Stomach (tissue), 4 donors: ENCODE data around the gene TMEM231.
"Not testable (repeated sequence)": the region's sequence is repeated elsewhere in the genome, so short reads cannot be mapped to it uniquely, and the experiment has no call there.

Experiments used
- EP300 ChIP-seq: sonication (generic); formaldehyde crosslinking; IDR thresholded peaks from one replicate; pipeline ENCODE4 v1.6.1; 2017; ENCODE audit warnings: antibody characterized with exemption
- POLR2A ChIP-seq, 4 donors: fragments of 450-650 bp; IDR thresholded peaks; one replicate each; pipeline ENCODE4 v1.6.1; 2016; ENCODE audit warnings: antibody characterized with exemption in 4 of 4, control low read depth in 2 of 4, mild to moderate bottlenecking in 1 of 4, moderate library complexity in 1 of 4
- POLR2AphosphoS5 ChIP-seq, 3 donors: sonication (generic); formaldehyde crosslinking; IDR thresholded peaks; one replicate each; pipeline ENCODE4 v1.6.1; 2016; ENCODE audit warnings: antibody characterized with exemption in 3 of 3
- TF ChIP-seq, protein P1 (sequence below), 7 experiments: fragments of 450-650 bp in 4 of 7; fragments of 200-600 bp in 3 of 7; sonication (generic) in 3 of 7; IDR thresholded peaks; one replicate each; pipeline ENCODE4 v1.5.1; 2016 to 2019; ENCODE audit warnings: antibody characterized with exemption in 7 of 7, control low read depth in 2 of 7, mild to moderate bottlenecking in 1 of 7

DNA sequence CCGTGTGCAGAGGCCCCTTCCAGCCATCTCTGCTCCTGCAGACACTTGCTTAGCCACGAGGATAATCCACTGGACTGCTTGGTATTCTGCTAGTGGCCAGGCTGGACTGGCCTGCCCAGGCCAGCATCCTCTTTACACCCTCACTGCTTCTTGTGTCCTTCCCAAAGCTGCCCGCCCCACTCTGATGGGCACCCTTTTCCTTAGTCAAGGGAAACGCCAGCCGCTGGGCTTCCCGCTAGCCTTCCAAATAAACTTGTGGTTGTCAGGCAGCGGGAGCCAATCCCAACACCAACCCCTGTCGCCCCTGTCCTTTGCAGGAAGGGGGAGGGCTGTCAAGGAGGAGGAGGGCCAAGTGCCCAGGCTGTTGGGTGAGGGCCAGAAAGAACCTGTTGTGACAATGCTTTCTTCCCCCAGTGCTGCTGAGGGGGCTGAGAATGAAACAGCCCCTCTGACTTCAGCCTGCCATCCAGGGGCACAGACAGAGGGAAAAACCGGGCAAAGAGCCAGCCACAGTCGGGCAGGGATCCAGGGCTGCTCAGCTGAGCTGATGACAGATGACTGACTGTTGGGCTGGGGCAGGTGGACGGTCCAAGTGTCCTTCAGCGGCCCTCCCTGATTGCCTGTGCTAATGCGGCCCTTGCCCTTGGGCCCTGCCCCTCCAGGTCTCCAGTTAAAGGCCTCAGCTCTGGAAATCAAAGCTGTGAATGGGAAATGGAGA lies 57.3 kb downstream of the TMEM231 start:
- TF ChIP-seq POLR2A (IDR thresholded peaks at IDR 0.05); POLR2AphosphoS5 (IDR thresholded peaks at IDR 0.05); EP300: not testable (repeated sequence)
- TF ChIP-seq, protein P1, sequence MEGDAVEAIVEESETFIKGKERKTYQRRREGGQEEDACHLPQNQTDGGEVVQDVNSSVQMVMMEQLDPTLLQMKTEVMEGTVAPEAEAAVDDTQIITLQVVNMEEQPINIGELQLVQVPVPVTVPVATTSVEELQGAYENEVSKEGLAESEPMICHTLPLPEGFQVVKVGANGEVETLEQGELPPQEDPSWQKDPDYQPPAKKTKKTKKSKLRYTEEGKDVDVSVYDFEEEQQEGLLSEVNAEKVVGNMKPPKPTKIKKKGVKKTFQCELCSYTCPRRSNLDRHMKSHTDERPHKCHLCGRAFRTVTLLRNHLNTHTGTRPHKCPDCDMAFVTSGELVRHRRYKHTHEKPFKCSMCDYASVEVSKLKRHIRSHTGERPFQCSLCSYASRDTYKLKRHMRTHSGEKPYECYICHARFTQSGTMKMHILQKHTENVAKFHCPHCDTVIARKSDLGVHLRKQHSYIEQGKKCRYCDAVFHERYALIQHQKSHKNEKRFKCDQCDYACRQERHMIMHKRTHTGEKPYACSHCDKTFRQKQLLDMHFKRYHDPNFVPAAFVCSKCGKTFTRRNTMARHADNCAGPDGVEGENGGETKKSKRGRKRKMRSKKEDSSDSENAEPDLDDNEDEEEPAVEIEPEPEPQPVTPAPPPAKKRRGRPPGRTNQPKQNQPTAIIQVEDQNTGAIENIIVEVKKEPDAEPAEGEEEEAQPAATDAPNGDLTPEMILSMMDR (IDR thresholded peaks at IDR 0.05) = not testable (repeated sequence)
